Transverse colon (tissue), 4 donors: Measurements from ENCODE around the gene ASB11.

Experiments used
- CTCF ChIP-seq, 5 experiments: fragments of 200-600 bp in 3 of 5; fragments of 450-650 bp in 2 of 5; sonication (generic) in 3 of 5; IDR thresholded peaks; 1 replicate in 2 of 5; 2 replicates in 3 of 5; pipeline ENCODE4 v1.5.1; 2016 to 2017; ENCODE audit warnings: antibody characterized with exemption in 5 of 5, inconsistent platforms in 3 of 5, mild to moderate bottlenecking in 2 of 5, moderate library complexity in 1 of 5
- EP300 ChIP-seq: sonication (generic); formaldehyde crosslinking; IDR thresholded peaks from one replicate; pipeline ENCODE4 v1.6.1; 2017; ENCODE audit warnings: antibody characterized with exemption, low read depth
- POLR2A ChIP-seq: fragments of 450-650 bp; IDR thresholded peaks from one replicate; pipeline ENCODE4 v1.6.1; 2016; ENCODE audit warnings: antibody characterized with exemption, mild to moderate bottlenecking, moderate library complexity
- POLR2AphosphoS5 ChIP-seq, 3 donors: sonication (generic); formaldehyde crosslinking; IDR thresholded peaks; one replicate each; pipeline ENCODE4 v1.6.1; 2016; ENCODE audit warnings: antibody characterized with exemption in 3 of 3

- TF ChIP-seq CTCF (IDR thresholded peaks at IDR 0.05): no peak
- no peak for TF ChIP-seq EP300
- no peak for TF ChIP-seq POLR2A
- TF ChIP-seq POLR2AphosphoS5 (IDR thresholded peaks at IDR 0.05): no peak
These were observed 30.5 kb upstream of the ASB11 start for GRCh38 chrX:15345976-15346375.
